ENCODE results near the gene CHGA. TPM values are rescaled to one million over a fixed set of nuclear protein-coding genes. Genes with fewer than 3 reads are reported as not detected.

The CHGA gene
- total RNA-seq, 4 donors from 2014 or later = 0.69 TPM; not detected in 3

DNA sequence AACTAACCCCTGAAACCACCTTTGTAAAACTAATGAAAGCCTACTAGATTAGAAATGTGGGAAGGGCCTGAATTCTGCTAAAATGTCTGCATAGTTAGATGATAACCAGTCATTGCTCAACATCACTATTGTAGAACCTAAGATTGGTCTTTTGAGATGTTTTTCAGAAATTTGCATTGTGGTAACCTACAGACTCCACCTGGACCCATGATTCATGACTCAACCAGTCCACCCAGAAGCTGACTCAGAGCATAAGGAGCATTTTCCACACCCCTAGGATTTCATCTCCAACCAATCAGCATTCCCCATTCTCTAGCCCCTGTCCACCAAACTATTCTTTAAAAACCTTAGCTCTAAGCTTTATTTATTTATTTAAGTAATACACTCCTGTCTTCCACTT is 30.4 kb upstream of the CHGA start:
- TF ChIP-seq, protein P1, sequence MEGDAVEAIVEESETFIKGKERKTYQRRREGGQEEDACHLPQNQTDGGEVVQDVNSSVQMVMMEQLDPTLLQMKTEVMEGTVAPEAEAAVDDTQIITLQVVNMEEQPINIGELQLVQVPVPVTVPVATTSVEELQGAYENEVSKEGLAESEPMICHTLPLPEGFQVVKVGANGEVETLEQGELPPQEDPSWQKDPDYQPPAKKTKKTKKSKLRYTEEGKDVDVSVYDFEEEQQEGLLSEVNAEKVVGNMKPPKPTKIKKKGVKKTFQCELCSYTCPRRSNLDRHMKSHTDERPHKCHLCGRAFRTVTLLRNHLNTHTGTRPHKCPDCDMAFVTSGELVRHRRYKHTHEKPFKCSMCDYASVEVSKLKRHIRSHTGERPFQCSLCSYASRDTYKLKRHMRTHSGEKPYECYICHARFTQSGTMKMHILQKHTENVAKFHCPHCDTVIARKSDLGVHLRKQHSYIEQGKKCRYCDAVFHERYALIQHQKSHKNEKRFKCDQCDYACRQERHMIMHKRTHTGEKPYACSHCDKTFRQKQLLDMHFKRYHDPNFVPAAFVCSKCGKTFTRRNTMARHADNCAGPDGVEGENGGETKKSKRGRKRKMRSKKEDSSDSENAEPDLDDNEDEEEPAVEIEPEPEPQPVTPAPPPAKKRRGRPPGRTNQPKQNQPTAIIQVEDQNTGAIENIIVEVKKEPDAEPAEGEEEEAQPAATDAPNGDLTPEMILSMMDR (IDR thresholded peaks at IDR 0.05) = no peak
- ATAC-seq (ENCODE audit: low FRiP score) (no peak), DNase-seq (ENCODE audit: low spot score) (no peak)

DNA sequence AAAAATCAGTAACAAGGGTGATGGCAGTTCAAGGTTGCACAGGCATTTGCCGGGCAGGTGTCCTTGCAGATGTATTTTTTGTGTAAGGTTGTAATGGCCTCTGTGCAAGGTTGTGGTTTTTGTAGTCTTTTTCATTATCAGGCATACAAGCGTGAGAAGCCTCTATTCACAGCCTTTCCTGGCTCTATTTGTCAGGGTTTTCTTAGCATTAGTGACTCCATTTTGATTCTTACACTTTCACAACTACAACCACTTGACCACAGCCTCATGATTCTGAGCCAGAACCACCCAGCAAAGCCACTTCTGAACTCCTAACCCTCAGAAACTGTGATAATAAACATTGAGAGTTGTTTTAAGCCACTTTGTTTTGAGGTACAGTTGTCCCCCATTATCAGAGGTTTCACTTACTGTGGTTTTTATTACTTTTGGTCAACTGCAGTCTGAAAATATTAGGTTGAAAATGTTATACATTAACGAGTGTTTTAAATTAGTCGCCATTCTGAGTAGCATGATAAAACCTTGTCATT is 27.5 kb upstream of the CHGA start:
- no peak for DNase-seq (ENCODE audit: low spot score)
- no peak for ATAC-seq (ENCODE audit: low FRiP score)
- TF ChIP-seq, protein P1 (IDR thresholded peaks at IDR 0.05) = no peak

DNA sequence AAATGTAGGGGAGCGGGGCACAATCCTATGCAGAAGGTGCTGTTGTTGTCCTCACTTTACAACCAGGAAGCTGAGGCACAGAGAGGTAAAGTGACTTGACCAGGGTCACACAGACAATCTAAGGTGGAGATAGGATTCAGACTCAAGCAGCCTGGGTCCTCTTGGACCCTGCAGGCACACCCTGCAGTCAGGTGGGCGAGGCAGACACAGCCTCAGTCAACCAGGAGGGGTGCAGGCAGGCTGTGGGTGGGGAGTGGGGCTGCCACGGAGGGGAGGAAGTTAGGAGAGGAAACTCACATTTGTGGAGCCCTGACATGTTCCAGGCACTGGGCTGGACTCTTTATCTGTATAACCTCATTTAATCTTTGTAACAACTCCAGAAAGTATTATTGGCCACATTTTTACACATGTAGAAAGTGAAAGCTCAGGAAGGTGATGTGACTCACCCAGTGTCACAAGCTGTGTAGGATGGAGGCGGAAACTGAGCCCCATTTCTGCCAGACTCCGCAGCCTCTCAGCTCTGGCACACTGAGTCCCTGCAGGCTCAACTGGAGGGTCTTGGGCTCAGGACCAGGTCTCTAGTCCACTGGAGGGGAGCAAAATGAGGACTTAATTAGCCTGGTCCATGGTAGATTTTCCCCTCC is 24.9 kb upstream of the CHGA start:
- TF ChIP-seq, protein P1 (IDR thresholded peaks at IDR 0.05) = no peak
- DNase-seq (ENCODE audit: low spot score) (no peak), ATAC-seq (ENCODE audit: low FRiP score) (no peak)

DNA sequence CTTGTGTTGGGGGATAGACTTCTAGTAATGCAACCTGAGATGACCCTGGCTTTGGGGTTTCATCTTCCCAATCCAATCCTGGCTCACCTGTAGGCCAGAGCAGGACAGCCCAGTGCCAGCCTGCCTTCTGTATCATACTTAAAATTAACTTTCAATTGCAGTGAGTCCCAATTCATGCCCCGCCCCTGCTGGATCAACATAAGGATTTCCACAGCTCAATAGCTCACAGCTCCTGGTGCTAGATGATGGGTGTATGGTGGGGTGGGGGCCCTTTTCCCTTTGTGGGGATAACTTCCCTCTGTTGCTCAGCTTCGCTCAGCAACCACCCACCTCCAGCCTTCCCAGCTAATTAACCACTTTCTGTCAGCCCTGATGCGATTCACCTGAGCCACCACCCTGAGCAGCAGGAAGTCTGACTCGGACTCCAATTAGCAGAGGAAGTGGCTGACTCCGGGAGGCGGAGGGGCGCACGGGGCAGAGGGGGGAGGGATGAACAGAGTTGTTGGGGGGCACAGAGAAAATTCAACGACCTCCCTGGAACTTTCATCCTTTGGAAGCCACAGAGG is 24.3 kb upstream of the CHGA start:
- ATAC-seq (ENCODE audit: low FRiP score) (no peak), DNase-seq (ENCODE audit: low spot score) (no peak)
- TF ChIP-seq, protein P1 (IDR thresholded peaks at IDR 0.05) = no peak

DNA sequence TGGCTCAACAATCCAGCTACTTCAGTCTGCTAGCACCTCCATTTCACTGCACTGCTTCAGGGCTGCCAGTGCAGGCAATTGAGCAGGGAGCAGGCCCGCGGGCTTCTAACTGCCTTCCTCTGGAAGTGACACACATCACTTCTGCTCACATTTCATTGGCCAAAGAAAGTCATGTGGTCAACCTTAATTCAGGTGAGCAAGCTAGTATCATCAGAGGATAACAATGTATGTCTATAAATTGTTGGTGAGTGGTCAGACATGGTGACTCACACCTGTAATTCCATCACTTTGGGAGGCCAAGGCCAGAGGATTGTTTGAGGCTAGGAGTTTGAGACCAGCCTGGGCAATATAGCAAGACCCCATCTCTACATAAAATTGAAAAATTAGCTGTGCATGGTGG is 22.3 kb upstream of the CHGA start:
- no peak for DNase-seq (ENCODE audit: low spot score)
- ATAC-seq (ENCODE audit: low FRiP score) = no peak
- TF ChIP-seq, protein P1 (IDR thresholded peaks at IDR 0.05) = no peak

DNA sequence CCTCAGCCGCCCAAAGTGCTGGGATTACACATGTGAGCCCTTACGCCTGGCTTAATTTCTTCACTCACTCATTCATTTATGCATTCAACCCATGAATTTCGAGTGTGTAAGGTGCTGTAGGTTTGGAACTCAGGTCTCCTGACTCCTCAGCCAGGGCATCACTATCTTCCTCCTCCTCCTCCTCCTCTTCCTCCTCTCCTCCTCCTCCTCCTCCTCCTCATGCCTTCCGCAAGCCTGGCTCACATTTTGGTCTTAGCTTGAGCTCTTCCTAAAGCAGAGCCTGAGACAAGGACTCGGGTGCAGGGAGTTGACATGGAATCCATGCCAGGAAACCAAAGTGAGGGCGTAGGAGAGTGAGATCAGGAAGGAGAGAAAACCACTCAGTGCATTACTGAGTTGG is 20.8 kb upstream of the CHGA start:
- TF ChIP-seq, protein P1 (IDR thresholded peaks at IDR 0.05) = no peak
- no peak for ATAC-seq (ENCODE audit: low FRiP score)
- DNase-seq (ENCODE audit: low spot score) = no peak

DNA sequence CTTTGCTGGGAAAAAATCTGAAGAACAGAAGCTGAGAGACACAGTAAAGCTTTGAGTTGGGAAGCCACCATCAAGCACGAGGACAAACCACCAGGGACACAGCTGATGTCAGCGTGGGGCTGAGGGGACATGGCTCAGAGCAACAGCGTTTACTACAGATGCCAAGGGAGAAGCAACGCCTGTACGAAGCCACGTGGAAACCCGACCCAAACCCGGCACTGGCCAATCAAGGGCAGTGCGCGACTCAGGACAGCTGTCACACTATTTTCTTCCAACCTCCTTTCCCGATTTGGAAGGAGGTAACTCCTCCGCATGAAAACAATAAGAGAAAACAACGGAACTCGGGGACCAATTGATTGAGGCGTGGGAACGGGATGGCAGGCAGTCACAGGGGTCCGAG is 20.2 kb upstream of the CHGA start:
- no peak for ATAC-seq (ENCODE audit: low FRiP score)
- no peak for DNase-seq (ENCODE audit: low spot score)
- TF ChIP-seq, protein P1 (IDR thresholded peaks at IDR 0.05) = no peak
